Epidermal melanocyte (primary cell): Measurements from ENCODE around the gene ZC3H11A.
A peak's percentile ranks its signal among the peaks of the same experiment; 100 is the strongest.
"Not testable (repeated sequence)": the region's sequence is repeated elsewhere in the genome, so short reads cannot be mapped to it uniquely, and the experiment has no call there.

ENCODE experiments used
- DNase-seq: peaks from one replicate; pipeline ENCODE4 v3.0.0; 2011; ENCODE audit warnings: low spot score; ENCODE audit not compliant: insufficient read length

The ZC3H11A gene

GRCh38 chr1:203781962-203782361 is 13.5 kb upstream of the ZC3H11A start:
- DNase-seq, result no peak

GRCh38 chr1:203789966-203790365 is 5.5 kb upstream of the ZC3H11A start:
- no peak for DNase-seq

- DNase-seq, result no peak
Observed at GRCh38 chr1:203791498-203791897, 3.9 kb upstream of the ZC3H11A start.

GRCh38 chr1:203792486-203792885 is 2.9 kb upstream of the ZC3H11A start:
- DNase-seq, result no peak

DNA sequence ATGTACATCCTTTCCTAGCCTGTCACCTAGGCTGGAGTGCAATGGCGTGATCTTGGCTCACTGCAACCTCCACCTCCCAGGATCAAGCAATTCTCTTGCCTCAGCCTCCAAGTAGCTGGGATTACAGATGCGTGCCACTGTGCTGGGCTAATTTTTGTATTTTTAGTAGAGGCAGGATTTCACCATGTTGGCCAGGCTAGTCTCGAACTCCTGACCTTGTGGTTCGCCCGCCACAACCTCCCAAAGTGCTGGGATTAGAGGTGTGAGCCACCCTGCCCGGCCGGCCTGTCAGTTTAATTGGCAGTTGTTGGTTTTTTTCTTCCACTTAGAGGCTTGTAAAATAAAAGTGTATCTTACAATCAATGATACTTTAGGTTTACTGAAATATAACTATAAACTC is 1.9 kb upstream of the ZC3H11A start:
- not testable (repeated sequence) for DNase-seq

- DNase-seq, result no peak
Observed at GRCh38 chr1:203794764-203795440, 521 bp upstream of the ZC3H11A start.

GRCh38 chr1:203796236-203796605 is 798 bp downstream of the ZC3H11A start:
- no peak for DNase-seq

GRCh38 chr1:203797216-203797615 is 1.8 kb downstream of the ZC3H11A start:
- DNase-seq, result no peak

DNA sequence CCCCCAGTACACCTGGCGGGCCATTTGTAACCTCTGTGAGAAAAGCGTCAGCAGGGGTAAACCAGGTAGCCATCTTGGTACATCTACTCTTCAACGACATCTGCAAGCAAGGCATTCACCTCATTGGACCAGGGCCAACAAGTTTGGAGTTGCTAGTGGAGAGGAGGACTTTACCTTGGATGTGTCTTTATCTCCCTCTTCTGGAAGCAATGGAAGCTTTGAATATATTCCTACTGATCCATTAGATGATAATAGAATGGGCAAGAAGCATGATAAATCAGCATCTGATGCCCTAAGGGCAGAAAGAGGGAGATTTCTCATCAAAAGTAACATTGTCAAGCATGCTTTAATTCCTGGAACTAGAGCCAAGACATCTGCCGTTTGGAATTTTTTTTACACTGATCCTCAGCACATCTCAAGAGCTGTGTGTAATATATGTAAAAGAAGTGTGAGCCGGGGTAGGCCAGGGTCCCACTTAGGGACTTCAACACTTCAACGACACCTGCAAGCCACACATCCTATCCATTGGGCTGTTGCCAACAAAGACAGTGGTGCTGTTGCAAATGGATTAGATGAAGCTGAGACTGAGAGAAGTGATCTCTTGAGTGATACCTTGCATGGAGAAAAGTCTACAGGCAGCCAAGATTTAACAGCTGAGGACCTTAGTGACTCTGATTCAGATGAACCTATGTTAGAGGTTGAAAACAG is 2.7 kb downstream of the ZC3H11A start:
- DNase-seq, result peak; percentile 47

- DNase-seq, result no peak
Observed at GRCh38 chr1:203799157-203799556, 3.7 kb downstream of the ZC3H11A start.

- no peak for DNase-seq
Observed at GRCh38 chr1:203799971-203800370, 4.5 kb downstream of the ZC3H11A start.

DNA sequence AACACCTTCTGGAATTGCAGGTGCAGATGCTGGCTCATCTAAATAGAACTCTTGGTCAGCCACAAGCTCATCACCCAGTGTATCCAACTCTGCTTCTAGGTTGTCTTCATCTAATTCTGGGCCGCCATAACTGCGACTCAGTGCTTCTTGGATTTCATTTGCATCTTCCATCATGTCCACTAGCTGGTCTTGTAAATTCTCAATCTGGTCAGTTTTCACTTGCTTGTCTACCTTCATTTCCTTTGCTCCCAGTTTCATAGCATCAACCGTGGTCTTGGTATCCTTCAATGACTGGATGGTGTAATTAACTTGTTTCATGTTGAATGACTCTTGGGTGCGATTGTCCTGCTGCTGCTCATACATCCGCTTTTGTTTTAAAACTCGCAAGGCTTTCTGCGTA is 10.3 kb downstream of the ZC3H11A start:
- no peak for DNase-seq

- DNase-seq, result no peak
Observed at GRCh38 chr1:203807196-203807595, 11.8 kb downstream of the ZC3H11A start.

DNA sequence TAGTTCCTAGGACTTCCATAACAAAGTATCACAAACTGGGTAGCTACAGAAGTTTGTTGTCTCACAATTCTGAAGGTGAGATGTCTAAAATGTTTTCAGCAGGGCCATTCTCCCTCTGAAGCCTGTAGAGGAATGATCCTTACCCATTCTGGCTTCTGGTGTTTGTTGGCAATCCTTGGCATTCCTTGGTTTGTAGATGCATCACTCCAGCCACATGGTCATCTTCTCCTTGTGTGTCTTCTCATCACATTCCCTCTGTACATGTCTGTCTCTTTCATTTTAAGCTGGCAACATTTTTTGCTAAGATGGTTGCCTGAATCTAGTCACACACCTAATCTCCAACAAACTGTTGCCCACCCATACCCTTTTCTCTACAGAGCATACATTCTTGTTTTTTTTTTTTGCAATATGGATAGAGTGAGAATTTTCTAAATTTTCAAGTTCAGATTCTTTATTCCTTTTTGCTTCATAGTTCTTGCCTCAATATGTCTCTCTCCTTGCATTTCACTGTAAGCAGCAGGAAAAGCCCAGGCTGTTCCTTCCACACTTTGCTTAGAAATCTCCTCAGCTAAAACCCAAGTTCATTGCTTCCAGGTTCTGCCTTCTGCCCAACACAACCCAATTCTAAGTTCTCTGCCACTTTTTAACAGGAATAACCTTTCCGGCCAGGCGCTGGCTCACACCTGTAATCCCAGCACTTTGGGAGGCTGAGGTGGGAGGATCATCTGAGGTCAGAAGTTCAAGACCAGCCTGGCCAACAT is 18.3 kb downstream of the ZC3H11A start:
- no peak for DNase-seq

DNA sequence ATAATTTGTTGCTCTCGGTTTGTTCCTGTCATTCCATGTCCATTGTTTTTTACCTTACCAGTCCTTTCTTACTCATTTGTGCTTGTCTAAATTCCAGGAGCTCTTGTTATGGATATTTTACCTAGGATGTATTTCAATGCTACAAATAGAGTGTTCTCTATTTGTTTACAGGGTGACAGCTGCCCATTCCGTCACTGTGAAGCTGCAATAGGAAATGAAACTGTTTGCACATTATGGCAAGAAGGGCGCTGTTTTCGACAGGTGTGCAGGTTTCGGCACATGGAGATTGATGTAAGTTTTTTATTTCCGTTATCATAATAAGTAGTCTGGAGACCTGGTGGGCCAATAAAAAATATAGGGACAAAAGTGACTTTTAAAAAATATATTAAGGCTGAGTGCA is 23.0 kb downstream of the ZC3H11A start:
- no peak for DNase-seq

- DNase-seq, result peak; percentile 18
Observed at GRCh38 chr1:203823306-203823705, 27.9 kb downstream of the ZC3H11A start.

GRCh38 chr1:203826175-203826574 is 30.8 kb downstream of the ZC3H11A start:
- DNase-seq, result no peak

GRCh38 chr1:203828002-203828401 is 32.6 kb downstream of the ZC3H11A start:
- DNase-seq, result no peak

DNA sequence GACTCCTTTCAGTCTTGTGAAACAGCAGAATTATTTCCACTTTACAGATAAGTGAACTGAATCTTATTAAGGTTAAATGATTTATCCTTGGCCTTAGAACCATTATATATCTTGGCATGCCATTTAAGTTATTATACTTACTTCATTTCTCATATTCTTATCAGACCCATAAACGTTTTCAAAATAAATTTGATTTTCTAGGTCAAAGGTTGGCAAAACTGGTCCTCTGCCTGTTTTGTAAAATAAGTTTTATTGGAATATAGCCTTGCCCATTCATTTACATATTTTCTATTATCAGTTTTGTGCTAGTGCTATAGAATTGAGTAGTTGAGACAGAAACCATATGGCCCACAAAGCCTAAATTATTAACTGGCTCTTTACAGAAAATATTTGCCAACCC is 33.1 kb downstream of the ZC3H11A start:
- DNase-seq, result no peak

- DNase-seq, result not testable (repeated sequence)
Observed at GRCh38 chr1:203829247-203829646, 33.8 kb downstream of the ZC3H11A start.

DNA sequence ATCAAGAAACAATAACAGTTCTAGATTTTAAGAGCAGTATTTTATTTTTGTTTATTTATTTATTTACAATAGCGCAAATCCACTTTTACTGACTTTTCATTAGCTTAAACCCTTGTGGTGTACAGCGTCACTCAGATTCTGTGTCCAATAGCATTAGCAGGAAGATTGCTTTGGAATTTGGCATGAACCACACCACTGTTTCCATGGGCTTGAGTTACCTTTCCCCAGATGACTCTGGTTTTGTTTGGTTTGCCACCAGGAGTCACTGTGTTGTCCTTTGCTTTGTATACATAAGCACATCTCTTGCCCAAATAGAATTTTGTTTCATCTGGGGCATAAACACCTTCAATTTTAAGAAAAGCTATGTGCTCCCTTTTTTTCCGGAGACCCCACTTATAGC is 40.1 kb downstream of the ZC3H11A start:
- DNase-seq, result no peak

DNA sequence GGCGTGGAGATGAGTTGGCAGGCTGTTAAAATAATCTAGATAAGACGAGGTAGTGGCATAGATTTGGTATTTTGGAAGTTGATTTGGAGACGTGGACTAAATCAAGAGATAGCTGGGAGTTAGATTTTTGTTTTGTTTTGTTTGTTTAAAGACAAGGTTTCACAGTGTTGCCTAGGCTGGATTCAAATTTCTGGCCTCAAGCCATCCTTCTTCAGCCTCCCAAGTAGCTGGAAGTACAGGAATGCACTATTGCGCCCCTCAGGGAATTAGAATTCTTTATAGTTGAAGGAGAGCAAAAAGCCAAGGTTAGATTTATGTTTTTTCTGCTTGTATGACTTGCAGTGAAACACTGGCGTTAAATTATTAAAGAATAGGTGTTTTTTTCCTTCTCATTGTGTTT is 43.7 kb downstream of the ZC3H11A start:
- DNase-seq, result no peak
